Chondrocyte (in vitro differentiated cells): ENCODE measurements around the gene CATSPER2. TPM values are rescaled to one million over a fixed set of nuclear protein-coding genes. Genes with fewer than 3 reads are reported as not detected.
"Not testable (repeated sequence)": the region's sequence is repeated elsewhere in the genome, so short reads cannot be mapped to it uniquely, and the experiment has no call there.

ENCODE experiments used
- DNase-seq: peaks from one replicate; pipeline ENCODE4 v3.0.0; 2021; ENCODE audit warnings: mixed read lengths, low spot score
- H3K27ac Mint-ChIP-seq: one replicate; pipeline ENCODE4 v1.8.0; 2021; ENCODE audit warnings: mild to moderate bottlenecking, moderate library complexity, mixed read lengths; ENCODE audit not compliant: unreplicated experiment
- H3K27me3 Mint-ChIP-seq: 2 replicates; pipeline ENCODE4 v1.8.0; 2021; ENCODE audit warnings: low read depth, mixed read lengths
- H3K36me3 Mint-ChIP-seq: 2 replicates; pipeline ENCODE4 v1.8.0; 2021; ENCODE audit warnings: low read depth, mixed read lengths
- H3K4me1 Mint-ChIP-seq: 2 replicates; pipeline ENCODE4 v1.8.0; 2021; ENCODE audit warnings: low read depth, mild to moderate bottlenecking, mixed read lengths
- H3K4me3 Mint-ChIP-seq: one replicate; pipeline ENCODE4 v1.8.0; 2021; ENCODE audit warnings: mild to moderate bottlenecking, moderate library complexity, mixed read lengths; ENCODE audit not compliant: unreplicated experiment
- H3K9me3 Mint-ChIP-seq: 2 replicates; pipeline ENCODE4 v1.8.0; 2021; ENCODE audit warnings: low read depth, mixed read lengths
- total RNA-seq: library from RNA; stranded (reverse); gene quantifications from 3 replicates; pipeline ENCODE4 v1.2.1, GENCODE V29; 2021
- TF ChIP-seq, protein P1 (sequence below): fragments of 200-600 bp; sonication (generic); IDR thresholded peaks from 2 replicates; pipeline ENCODE4 v1.5.0; 2021; ENCODE audit warnings: antibody characterized with exemption, mild to moderate bottlenecking, moderate library complexity

Gene CATSPER2
- total RNA-seq, 1 donor from 2014 or later: 3.1 TPM

DNA sequence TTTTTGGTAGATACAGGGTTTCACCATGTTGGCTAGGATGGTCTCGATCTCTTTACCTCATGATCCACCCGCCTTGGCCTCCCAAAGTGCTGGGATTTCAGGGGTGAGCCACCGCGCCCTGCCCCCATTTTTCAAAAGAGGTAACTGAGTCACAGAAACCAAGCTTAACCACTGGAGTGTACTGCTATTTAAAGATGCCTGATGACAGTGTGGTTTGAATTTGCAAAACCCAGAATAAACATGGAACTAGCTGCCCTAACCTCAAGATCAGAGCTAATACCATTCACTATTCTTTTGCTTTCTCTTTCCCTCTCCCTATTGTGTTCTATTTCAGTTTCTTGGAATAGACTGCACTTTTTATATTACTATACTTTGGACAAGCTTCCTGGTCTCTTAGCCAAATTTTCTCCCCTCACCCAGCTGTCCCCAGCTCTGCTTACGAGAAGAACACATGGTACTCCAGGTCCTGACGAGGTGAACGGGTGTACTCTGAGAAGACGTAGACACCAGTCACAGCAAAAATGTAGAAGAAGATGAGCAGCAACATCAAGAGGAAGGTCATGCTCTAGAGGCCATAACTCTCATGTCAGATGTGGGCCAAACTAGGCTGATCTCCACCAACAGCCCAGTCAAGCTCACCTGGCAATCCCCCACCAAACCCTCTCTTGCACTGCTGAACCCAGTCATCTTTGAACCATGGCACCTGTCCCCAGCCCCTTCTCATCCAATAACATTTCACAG lies 10.0 kb downstream of the CATSPER2 start:
- H3K27me3 Mint-ChIP-seq, H3K27ac Mint-ChIP-seq, H3K4me3 Mint-ChIP-seq, H3K36me3 Mint-ChIP-seq, H3K4me1 Mint-ChIP-seq, H3K9me3 Mint-ChIP-seq, DNase-seq: not testable (repeated sequence)

DNA sequence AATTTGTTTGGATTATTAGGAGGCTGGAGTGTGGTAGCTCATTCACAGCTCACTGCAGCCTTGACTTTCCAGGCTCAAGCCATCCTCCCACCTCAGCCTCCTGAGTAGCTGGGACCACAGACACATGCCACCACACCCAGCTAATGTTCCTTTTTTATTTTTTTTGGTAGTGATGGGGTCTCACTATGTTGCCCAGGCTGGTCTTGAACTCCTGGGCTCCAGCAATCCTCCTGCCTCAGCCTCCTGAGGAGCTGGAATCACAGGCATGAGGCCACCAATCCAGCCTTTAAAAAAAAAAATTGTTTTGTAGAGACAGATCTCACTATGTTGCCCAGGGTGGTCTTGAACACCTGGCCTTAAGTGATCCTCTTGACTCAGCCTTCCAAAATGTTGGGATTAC lies 21.7 kb downstream of the CATSPER2 start:
- H3K4me3 Mint-ChIP-seq, H3K27ac Mint-ChIP-seq, H3K4me1 Mint-ChIP-seq, H3K9me3 Mint-ChIP-seq, H3K36me3 Mint-ChIP-seq, DNase-seq, H3K27me3 Mint-ChIP-seq: not testable (repeated sequence)

DNA sequence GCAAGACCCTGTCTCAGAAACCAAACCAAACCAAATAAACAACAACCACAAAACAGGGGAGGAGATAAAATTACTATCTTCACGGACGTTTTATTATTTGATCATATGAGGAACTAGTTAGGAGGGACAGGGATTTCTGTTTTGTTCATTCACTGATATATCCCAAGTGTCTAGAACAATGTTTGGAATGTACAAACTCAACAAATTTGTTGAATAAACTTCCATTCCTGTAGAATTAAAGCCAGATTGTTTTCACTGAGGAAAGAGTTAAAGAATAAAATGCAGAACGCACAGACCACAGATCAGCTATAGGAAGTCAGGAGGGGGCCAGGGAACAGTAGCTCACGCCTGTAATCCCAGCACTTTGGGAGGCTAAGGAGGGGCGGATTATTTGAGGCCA lies 23.5 kb downstream of the CATSPER2 start:
- Mint-ChIP-seq H3K36me3 (no peaks in the 10 kb centered on the region), H3K4me1 (peaks cover 9% of the 10 kb centered on the region), H3K4me3 (no peak overlapping the region), H3K27me3 (peaks cover 8% of the 10 kb centered on the region), H3K9me3 (no peaks in the 10 kb centered on the region), H3K27ac (no peak overlapping the region)
- TF ChIP-seq, protein P1, sequence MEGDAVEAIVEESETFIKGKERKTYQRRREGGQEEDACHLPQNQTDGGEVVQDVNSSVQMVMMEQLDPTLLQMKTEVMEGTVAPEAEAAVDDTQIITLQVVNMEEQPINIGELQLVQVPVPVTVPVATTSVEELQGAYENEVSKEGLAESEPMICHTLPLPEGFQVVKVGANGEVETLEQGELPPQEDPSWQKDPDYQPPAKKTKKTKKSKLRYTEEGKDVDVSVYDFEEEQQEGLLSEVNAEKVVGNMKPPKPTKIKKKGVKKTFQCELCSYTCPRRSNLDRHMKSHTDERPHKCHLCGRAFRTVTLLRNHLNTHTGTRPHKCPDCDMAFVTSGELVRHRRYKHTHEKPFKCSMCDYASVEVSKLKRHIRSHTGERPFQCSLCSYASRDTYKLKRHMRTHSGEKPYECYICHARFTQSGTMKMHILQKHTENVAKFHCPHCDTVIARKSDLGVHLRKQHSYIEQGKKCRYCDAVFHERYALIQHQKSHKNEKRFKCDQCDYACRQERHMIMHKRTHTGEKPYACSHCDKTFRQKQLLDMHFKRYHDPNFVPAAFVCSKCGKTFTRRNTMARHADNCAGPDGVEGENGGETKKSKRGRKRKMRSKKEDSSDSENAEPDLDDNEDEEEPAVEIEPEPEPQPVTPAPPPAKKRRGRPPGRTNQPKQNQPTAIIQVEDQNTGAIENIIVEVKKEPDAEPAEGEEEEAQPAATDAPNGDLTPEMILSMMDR: no peak
- no peak for DNase-seq

DNA sequence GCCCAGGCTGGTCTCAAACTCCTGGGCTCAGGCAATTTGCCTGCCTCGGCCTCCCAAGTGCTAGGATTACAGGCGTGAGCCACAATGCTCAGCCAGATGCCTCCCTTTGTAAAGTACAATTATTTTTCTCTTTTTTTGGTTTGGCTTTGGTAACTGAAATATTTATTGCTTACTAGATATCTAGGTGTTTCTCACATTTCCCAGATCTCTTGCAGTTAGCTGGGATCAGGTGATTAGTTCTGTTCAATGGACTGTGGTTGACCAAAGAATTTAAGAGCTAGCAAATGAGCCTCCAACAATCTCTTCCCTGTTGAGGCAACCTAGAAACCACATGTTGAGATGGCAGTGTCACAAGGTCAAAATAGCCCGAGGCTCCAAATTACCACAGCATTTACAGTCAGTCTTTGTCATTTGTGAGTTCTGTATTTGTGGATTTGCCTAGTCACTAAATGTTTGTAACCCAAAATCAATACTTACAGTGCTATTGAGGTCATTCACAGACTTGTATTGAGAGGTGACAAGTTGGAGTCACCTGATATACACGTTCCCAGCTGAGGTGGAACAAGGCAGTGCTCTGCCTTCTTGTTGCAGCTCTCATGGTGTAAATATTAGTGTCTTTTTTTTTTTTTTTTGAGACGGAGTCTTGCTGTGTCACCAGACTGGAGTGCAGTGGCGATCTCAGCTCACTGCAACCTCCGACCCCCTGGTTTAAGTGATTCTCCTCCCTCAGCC lies 26.4 kb downstream of the CATSPER2 start:
- not testable (repeated sequence) for H3K4me3 Mint-ChIP-seq, H3K36me3 Mint-ChIP-seq, DNase-seq, H3K4me1 Mint-ChIP-seq, H3K27ac Mint-ChIP-seq, H3K9me3 Mint-ChIP-seq
- peaks cover 11% of the 10 kb centered on the region for H3K27me3 Mint-ChIP-seq

DNA sequence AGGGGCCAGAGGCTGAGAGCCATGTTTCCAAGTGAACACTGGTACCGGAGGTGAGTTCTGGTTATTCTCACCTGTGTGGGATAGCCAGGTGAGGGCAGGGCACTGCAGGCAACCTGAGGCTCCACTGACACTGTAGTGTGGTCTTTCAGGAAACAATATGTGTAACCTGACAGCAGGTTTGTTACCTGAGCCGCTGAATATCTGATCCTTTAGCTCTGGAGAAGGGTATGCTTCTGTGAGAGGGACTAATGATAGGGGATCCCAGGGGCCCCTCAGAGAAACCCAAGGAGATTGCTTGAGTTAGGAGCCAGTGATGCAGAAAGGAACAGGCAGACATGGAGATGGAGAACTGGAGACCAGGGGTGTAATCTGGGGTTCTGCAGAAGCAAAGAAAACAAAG lies 29.9 kb downstream of the CATSPER2 start, which contains the start of gene STRC:
Gene STRC, minus strand, starts transcription at position 101 of the 400 bp plus-strand sequence. Its CDS starts 78 bp downstream, at position 23.
- H3K36me3 Mint-ChIP-seq, H3K4me3 Mint-ChIP-seq, H3K4me1 Mint-ChIP-seq, H3K9me3 Mint-ChIP-seq, H3K27ac Mint-ChIP-seq, DNase-seq: not testable (repeated sequence)
- H3K27me3 Mint-ChIP-seq: peaks cover 11% of the 10 kb centered on the region

DNA sequence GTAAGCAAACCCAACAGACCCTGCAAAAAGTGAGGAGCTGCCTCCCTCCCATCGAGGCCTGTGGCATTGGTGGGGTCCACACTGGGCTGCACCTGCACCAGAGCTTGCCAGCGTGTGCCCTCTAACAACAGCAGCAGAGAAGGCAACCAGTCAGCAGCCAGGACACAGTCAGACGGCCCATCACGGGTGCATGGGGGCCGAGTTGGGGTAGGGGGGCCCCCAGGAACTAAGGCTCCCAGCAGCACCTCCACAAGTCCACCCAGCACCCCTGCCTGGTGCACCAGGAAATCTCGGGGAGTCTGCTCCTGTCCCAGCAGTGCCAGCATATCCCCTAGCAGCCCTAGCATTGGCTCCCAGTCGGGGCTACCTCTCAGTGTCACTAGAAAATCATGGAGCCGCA lies 30.9 kb downstream of the CATSPER2 start:
- not testable (repeated sequence) for DNase-seq, H3K27me3 Mint-ChIP-seq, H3K4me3 Mint-ChIP-seq, H3K36me3 Mint-ChIP-seq, H3K4me1 Mint-ChIP-seq, H3K9me3 Mint-ChIP-seq, H3K27ac Mint-ChIP-seq

DNA sequence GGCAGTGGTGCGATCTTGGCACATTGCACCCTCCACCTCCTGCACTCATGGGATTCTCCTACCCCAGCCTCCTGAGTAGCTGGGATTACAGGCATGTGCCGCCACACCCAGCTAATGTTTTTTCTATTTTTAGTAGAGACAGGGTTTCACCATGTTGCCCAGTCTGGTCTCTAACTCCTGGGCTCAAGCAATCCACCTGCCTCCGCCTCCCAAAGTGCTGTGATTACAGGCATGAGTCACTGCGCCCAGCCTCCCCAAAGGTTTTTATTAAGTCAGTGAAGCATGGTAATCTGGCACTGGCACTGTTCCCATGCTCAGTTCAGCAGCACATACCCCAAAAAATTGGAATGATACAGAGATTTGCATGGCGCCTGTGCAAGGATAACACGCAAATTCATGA lies 46.4 kb downstream of the CATSPER2 start:
- peaks cover 32% of the 10 kb centered on the region for H3K27me3 Mint-ChIP-seq
- H3K4me3 Mint-ChIP-seq, H3K4me1 Mint-ChIP-seq, H3K36me3 Mint-ChIP-seq, DNase-seq, H3K9me3 Mint-ChIP-seq, H3K27ac Mint-ChIP-seq: not testable (repeated sequence)

DNA sequence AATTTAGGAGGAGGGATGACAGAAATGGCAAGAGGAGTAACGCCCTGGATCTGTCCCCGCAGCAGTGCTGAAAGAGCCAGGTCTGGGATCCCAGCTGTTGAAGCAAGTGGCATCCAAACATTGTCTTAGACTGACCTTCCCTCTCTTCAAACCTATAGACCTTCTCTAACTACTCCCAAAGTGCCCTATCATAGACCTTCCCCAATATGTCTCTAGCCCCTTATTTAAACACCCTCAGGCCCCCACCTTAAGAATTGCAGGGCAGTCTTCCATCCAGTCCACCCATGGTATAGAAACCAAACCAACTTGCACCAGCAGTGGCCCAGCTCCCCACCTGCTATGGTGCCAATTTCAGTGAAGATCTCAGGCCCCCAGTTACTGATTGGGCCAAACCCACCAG lies 48.4 kb downstream of the CATSPER2 start:
- H3K27me3 Mint-ChIP-seq: peaks cover 37% of the 10 kb centered on the region
- DNase-seq, H3K4me1 Mint-ChIP-seq, H3K9me3 Mint-ChIP-seq, H3K36me3 Mint-ChIP-seq, H3K4me3 Mint-ChIP-seq, H3K27ac Mint-ChIP-seq: not testable (repeated sequence)

DNA sequence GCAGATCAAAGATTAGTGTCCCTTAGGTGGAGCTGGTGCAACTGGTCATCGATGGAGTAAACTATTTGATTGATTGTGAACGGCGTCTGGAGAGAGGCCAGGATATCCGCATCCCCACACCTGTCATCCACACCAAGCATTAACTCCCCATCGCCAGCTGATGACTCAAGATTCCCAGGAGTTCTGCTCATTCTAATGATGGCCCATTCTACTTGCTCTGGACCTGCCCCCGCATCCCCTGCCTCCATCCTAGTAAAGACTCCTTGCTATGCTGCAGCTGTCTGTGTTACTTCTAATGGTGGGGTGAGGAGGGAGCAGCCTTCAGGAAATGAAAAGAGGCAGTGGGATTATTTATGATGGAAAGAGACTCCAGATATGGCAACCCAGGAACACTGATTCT lies 49.5 kb downstream of the CATSPER2 start:
- not testable (repeated sequence) for H3K4me1 Mint-ChIP-seq, DNase-seq, H3K9me3 Mint-ChIP-seq

DNA sequence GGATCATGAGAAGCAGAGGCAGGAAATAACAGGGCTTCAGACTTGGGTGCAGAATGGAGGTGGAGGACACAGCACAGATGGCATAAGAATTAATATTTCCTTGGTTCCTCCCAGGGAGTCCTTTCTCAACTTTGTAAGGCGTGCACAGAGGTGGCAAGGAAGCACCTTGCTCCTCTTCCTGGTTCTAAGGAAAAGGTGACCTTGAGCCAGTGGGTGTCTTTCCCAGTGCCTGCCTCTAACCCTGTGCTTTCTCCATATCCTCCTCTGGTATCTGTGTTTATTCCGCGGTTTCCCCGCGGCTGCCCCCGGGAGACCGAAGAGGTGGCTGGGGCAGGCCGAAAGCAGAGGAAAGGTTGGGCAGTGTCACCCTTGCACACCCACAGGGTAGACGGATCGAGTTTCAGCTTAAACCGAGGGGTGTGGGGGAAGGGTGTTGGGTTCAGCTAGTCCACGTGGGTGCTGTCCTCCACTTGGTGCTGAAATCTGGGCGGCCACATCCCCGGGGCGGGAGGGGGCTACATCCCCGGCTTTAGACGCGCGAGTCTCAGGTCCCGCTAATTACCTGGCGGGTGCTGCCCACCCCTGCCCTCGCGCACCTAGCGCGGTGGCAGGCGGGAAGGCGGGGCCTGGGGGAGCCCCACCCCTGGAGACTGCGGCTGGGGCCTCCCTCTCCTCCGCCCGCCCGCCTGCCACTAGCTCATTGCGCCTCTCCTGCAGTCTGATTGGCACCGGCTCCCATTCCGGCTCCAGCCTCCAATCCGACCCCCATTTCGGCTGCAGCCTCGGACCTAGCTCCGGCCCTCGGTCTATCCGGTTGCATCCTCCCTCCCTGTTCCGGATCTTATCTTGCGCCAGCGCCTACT lies 55.1 kb downstream of the CATSPER2 start, which contains the start of gene CKMT1B:
Gene CKMT1B, plus strand, starts transcription at position 700 of the 863 bp plus-strand sequence. CDS start 192 bp downstream, outside the sequence.
- DNase-seq, H3K27ac Mint-ChIP-seq, H3K4me3 Mint-ChIP-seq, H3K4me1 Mint-ChIP-seq, H3K9me3 Mint-ChIP-seq, H3K36me3 Mint-ChIP-seq: not testable (repeated sequence)
- H3K27me3 Mint-ChIP-seq: peaks cover 15% of the 10 kb centered on the region

More for the DNA sequence above, 49.5 kb downstream of the CATSPER2 start:
- H3K36me3 Mint-ChIP-seq, H3K27ac Mint-ChIP-seq, H3K4me3 Mint-ChIP-seq: not testable (repeated sequence)
- H3K27me3 Mint-ChIP-seq: peaks cover 34% of the 10 kb centered on the region

DNA sequence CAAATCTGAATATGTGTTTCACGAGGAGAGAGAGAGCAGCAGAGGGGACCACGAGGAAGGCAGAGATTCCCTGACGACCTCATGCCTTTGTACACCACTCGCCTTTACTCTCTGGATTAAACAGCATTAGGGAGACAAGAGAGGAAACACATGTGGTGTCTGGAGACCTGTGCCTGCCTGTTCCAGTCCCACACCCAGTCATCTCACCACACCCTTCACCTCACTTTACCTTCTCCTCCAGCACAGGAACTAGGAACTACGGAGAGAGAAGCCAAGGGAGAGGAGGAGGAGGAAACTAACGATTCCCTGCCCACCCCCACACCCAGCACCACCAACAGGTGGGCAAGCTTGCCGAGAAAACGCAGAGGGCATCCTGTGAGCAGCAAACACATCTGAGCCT lies 55.8 kb downstream of the CATSPER2 start:
- H3K9me3 Mint-ChIP-seq, H3K36me3 Mint-ChIP-seq, H3K4me3 Mint-ChIP-seq, H3K27ac Mint-ChIP-seq, DNase-seq, H3K4me1 Mint-ChIP-seq: not testable (repeated sequence)
- H3K27me3 Mint-ChIP-seq: peaks cover 13% of the 10 kb centered on the region
